Endodermal cell (in vitro differentiated cells): ENCODE results near the gene PARM1. TPM values are rescaled to one million over a fixed set of nuclear protein-coding genes. Genes with fewer than 3 reads are reported as not detected.

Experiments used
- DNase-seq: peaks from one replicate; pipeline ENCODE4 v3.0.0-alpha.2; 2017
- H3K27ac ChIP-seq: 2 replicates; pipeline ENCODE4 v1.5.1; 2013; ENCODE audit warnings: mild to moderate bottlenecking, low read depth, low read length, moderate library complexity
- H3K27me3 ChIP-seq: 2 replicates; pipeline ENCODE4 v1.6.1; 2013; ENCODE audit warnings: mild to moderate bottlenecking, low read length, moderate library complexity; ENCODE audit not compliant: insufficient read depth, control insufficient read depth, poor library complexity, severe bottlenecking
- H3K36me3 ChIP-seq: 2 replicates; pipeline ENCODE4 v1.7.0; 2013; ENCODE audit warnings: mild to moderate bottlenecking, low read length, moderate library complexity; ENCODE audit not compliant: control insufficient read depth, insufficient read depth
- H3K4me1 ChIP-seq: one replicate; pipeline ENCODE4 v1.7.0; 2013; ENCODE audit warnings: low read length; ENCODE audit not compliant: control insufficient read depth, insufficient read depth
- H3K4me3 ChIP-seq: 2 replicates; pipeline ENCODE4 v1.5.1; 2013; ENCODE audit warnings: mild to moderate bottlenecking, low read length, moderate library complexity
- H3K9ac ChIP-seq: 2 replicates; pipeline ENCODE4 v1.6.1; 2013; ENCODE audit warnings: mild to moderate bottlenecking, low read length, moderate library complexity; ENCODE audit not compliant: poor library complexity, severe bottlenecking; ENCODE audit errors: extremely low read depth
- H3K9me3 ChIP-seq: 2 replicates; pipeline ENCODE4 v1.6.1; 2013; ENCODE audit warnings: mild to moderate bottlenecking, low read length, moderate library complexity; ENCODE audit not compliant: control insufficient read depth
- H3K27ac Mint-ChIP-seq: 2 replicates; pipeline ENCODE4 v1.8.0; 2020; ENCODE audit warnings: mixed read lengths
- H3K27me3 Mint-ChIP-seq: 2 replicates; pipeline ENCODE4 v1.8.0; 2021; ENCODE audit warnings: mild to moderate bottlenecking, mixed read lengths; ENCODE audit not compliant: insufficient read depth
- H3K36me3 Mint-ChIP-seq: 2 replicates; pipeline ENCODE4 v1.8.0; 2020; ENCODE audit warnings: low read depth, mixed read lengths
- H3K4me1 Mint-ChIP-seq: 2 replicates; pipeline ENCODE4 v1.8.0; 2020; ENCODE audit warnings: mixed read lengths
- H3K4me3 Mint-ChIP-seq: 2 replicates; pipeline ENCODE4 v1.8.0; 2020; ENCODE audit warnings: mild to moderate bottlenecking, moderate library complexity, mixed read lengths
- H3K9me3 Mint-ChIP-seq: 2 replicates; pipeline ENCODE4 v1.8.0; 2020; ENCODE audit warnings: mild to moderate bottlenecking, mixed read lengths
- WGBS, 2 experiments: methylation state at CpG; one replicate each; pipeline versions ENCODE4 v1.1.5 to v1.1.7; 2013; ENCODE audit warnings: missing lambda C conversion rate in 2 of 2, mixed read lengths in 1 of 2; ENCODE audit not compliant: insufficient coverage in 1 of 2, insufficient read length in 1 of 2; 5-methylcytosine and 5-hydroxymethylcytosine counted together
- total RNA-seq, 2 donors: library from RNA; stranded (reverse); fragmentation: NEBNext Ultra II Directional in 1 of 2; extraction: Animal tissue kit (Norgen Biotek cat#: 25700) in 1 of 2; gene quantifications; 2 replicates in 1 of 2; 3 replicates in 1 of 2; pipeline ENCODE4 v1.2.1, GENCODE V29; 2021
- TF ChIP-seq, protein P1 (sequence below): fragments of 200-600 bp; sonication (generic); conservative IDR thresholded peaks from 2 replicates; pipeline ENCODE4 v1.5.0; 2021; ENCODE audit warnings: antibody characterized with exemption, mild to moderate bottlenecking

PARM1 gene
- total RNA-seq, 2 donors from 2014 or later = 0.13 to 1.1 TPM

DNA sequence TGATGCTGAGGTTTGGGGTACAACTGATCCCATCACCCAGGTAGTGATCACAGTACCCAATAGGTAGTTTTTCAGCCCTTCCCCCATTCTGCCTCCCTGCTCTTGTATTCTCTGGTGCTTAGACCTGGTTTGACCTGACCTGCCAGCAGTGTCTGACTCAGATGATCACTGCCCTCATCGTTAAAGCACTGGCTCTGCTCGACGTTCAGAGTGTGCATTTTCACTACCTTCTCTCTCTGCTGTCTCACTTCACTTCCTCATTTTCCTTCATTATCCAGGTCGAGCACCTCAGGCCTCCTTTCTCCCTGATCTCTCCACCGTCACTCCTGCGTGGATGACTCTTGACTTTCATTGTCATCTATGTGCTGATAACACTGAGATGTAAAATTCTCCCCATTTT, 83.6 kb downstream of the PARM1 start:
- 88 to 89% methylated on average over 4 to 6 of the region's 6 CpGs for WGBS, 2 experiments

DNA sequence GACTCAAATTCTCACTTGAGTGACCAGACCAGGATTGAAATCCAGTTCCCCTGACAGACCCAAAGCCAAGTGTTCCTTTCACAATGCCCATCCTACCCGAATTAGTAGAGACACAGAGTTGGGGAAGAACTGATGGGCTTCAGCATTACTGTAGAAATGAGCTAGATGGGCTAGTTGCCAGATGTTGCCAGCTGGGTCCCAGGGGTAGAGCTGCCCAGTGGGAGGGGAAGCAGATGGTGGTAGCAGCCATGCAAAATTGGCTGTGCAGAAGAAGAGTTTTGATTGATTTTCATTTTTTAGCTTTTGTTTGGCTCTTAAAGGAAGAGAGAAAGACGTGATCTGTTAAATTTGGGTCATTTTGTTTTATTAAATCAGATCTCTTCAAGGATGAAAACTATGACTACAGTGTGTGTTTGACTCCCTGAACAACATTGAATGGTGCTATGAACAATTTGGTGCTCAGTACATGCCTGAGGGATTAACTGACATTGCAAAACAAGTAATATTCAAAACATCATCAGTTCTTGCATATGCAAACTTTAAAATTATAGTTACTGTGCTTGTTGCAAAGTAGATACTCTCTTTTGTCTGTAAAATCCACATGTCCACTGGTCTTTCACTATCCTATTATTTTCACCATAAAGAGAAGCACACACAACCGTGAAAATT, 86.0 kb downstream of the PARM1 start:
- Mint-ChIP-seq H3K27me3 (peaks cover 2% of the 10 kb centered on the region), H3K4me1 (peaks cover 11% of the 10 kb centered on the region), H3K4me3 (no peak overlapping the region), H3K36me3 (no peaks in the 10 kb centered on the region), H3K27ac (no peak overlapping the region), H3K9me3 (no peaks in the 10 kb centered on the region)
- WGBS, 2 experiments = 82 to 89% methylated on average over 2 to 3 of the region's 3 CpGs
- no peaks in the 10 kb centered on the region for H3K9me3 ChIP-seq
- H3K9ac ChIP-seq = no peak overlapping the region
- TF ChIP-seq, protein P1, sequence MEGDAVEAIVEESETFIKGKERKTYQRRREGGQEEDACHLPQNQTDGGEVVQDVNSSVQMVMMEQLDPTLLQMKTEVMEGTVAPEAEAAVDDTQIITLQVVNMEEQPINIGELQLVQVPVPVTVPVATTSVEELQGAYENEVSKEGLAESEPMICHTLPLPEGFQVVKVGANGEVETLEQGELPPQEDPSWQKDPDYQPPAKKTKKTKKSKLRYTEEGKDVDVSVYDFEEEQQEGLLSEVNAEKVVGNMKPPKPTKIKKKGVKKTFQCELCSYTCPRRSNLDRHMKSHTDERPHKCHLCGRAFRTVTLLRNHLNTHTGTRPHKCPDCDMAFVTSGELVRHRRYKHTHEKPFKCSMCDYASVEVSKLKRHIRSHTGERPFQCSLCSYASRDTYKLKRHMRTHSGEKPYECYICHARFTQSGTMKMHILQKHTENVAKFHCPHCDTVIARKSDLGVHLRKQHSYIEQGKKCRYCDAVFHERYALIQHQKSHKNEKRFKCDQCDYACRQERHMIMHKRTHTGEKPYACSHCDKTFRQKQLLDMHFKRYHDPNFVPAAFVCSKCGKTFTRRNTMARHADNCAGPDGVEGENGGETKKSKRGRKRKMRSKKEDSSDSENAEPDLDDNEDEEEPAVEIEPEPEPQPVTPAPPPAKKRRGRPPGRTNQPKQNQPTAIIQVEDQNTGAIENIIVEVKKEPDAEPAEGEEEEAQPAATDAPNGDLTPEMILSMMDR = no peak
- H3K27me3 ChIP-seq = no peaks in the 10 kb centered on the region
- no peaks in the 10 kb centered on the region for H3K36me3 ChIP-seq
- H3K27ac ChIP-seq = no peak overlapping the region
- no peak overlapping the region for H3K4me3 ChIP-seq
- DNase-seq = no peak
- no peaks in the 10 kb centered on the region for H3K4me1 ChIP-seq

More for the DNA sequence above, 83.6 kb downstream of the PARM1 start:
- no peak overlapping the region for H3K27ac Mint-ChIP-seq
- no peak for DNase-seq
- no peak overlapping the region for H3K4me3 Mint-ChIP-seq
- TF ChIP-seq, protein P1 = no peak
- H3K36me3 ChIP-seq = no peaks in the 10 kb centered on the region
- peaks cover 9% of the 10 kb centered on the region for H3K27me3 Mint-ChIP-seq
- no peak overlapping the region for H3K9ac ChIP-seq
- H3K27ac ChIP-seq = no peak overlapping the region
- no peaks in the 10 kb centered on the region for H3K27me3 ChIP-seq
- H3K9me3 Mint-ChIP-seq = no peaks in the 10 kb centered on the region
- H3K4me1 ChIP-seq = peaks cover 2% of the 10 kb centered on the region
- no peaks in the 10 kb centered on the region for H3K36me3 Mint-ChIP-seq
- peaks cover 14% of the 10 kb centered on the region for H3K4me1 Mint-ChIP-seq
- no peaks in the 10 kb centered on the region for H3K9me3 ChIP-seq
- no peak overlapping the region for H3K4me3 ChIP-seq

DNA sequence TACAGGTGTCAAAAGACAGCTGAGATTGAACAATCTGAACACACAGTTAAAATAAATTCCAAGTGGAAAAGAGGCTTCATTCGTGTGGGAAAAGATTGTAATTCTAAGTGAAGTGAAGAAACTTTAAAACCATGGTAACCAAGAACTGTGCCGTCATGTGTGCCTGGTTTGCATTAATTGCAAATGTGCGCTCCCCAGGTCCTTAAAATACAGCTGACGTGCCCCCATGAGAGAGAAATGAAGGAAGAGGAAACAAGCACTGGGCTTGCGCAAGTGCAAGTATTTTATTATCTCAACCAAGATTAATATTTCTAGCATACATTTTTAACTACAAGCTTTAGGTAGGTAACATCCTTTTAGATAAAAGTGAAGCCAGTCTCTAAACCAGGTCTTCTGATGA, 92.5 kb downstream of the PARM1 start:
- Mint-ChIP-seq H3K27me3 (peaks cover 3% of the 10 kb centered on the region), H3K4me1 (no peaks in the 10 kb centered on the region), H3K36me3 (no peaks in the 10 kb centered on the region), H3K4me3 (no peak overlapping the region), H3K9me3 (no peaks in the 10 kb centered on the region), H3K27ac (no peak overlapping the region)
- no peaks in the 10 kb centered on the region for H3K9me3 ChIP-seq
- 94 to 96% methylated on average over 3 to 4 of the region's 5 CpGs for WGBS, 2 experiments
- no peak overlapping the region for H3K4me3 ChIP-seq
- H3K9ac ChIP-seq = no peak overlapping the region
- H3K27ac ChIP-seq = no peak overlapping the region
- DNase-seq = no peak
- TF ChIP-seq, protein P1 = no peak
- no peaks in the 10 kb centered on the region for H3K36me3 ChIP-seq
- H3K27me3 ChIP-seq = no peaks in the 10 kb centered on the region
- no peaks in the 10 kb centered on the region for H3K4me1 ChIP-seq
